Fibroblast of skin of abdomen (primary cell): Measurements from ENCODE around the gene RAD23A.
"Not testable (repeated sequence)": the region's sequence is repeated elsewhere in the genome, so short reads cannot be mapped to it uniquely, and the experiment has no call there.

ENCODE experiments used
- DNase-seq: peaks from one replicate; pipeline ENCODE4 v3.0.0-alpha.2; 2013

Gene RAD23A

GRCh38 chr19:12955575-12955974, 9.9 kb downstream of the RAD23A start:
- DNase-seq: not testable (repeated sequence)

GRCh38 chr19:12955996-12956395, 10.3 kb downstream of the RAD23A start:
- no peak for DNase-seq

- DNase-seq: peak; percentile 78
Measured at GRCh38 chr19:12956446-12957388, 11.1 kb downstream of the RAD23A start, which contains the start of gene GADD45GIP1. Gene GADD45GIP1, minus strand, starts transcription at chr19:12957223. Its CDS starts 11 bp downstream, at chr19:12957212.

GRCh38 chr19:12957389-12957952, 11.8 kb downstream of the RAD23A start:
- not testable (repeated sequence) for DNase-seq

- DNase-seq: no peak
Measured at GRCh38 chr19:12959481-12959880, 13.8 kb downstream of the RAD23A start.

GRCh38 chr19:12965017-12965811, 19.6 kb downstream of the RAD23A start:
- peak; percentile 70 for DNase-seq

- DNase-seq: no peak
Measured at GRCh38 chr19:12965812-12966135, 20.1 kb downstream of the RAD23A start.

- DNase-seq: no peak
Measured at GRCh38 chr19:12967907-12968306, 22.2 kb downstream of the RAD23A start.

- no peak for DNase-seq
Measured at GRCh38 chr19:12969292-12969988, 23.8 kb downstream of the RAD23A start, which contains the start of gene DAND5. Gene DAND5, plus strand, starts transcription at chr19:12969576. Its CDS starts 85 bp downstream, at chr19:12969661.

GRCh38 chr19:12970070-12970820, 24.6 kb downstream of the RAD23A start:
- DNase-seq: no peak

- DNase-seq: no peak
Measured at GRCh38 chr19:12973236-12973635, 27.6 kb downstream of the RAD23A start.

GRCh38 chr19:12974301-12975220, 28.9 kb downstream of the RAD23A start:
- DNase-seq: no peak

GRCh38 chr19:12975221-12975741, 29.6 kb downstream of the RAD23A start:
- no peak for DNase-seq

GRCh38 chr19:12976109-12976508, 30.4 kb downstream of the RAD23A start:
- DNase-seq: not testable (repeated sequence)

- no peak for DNase-seq
Measured at GRCh38 chr19:12979974-12980373, 34.3 kb downstream of the RAD23A start.

- DNase-seq: no peak
Measured at GRCh38 chr19:12982648-12983047, 37.0 kb downstream of the RAD23A start.

- DNase-seq: no peak
Measured at GRCh38 chr19:12983091-12983490, 37.4 kb downstream of the RAD23A start.

- peak; percentile 78 for DNase-seq
Measured at GRCh38 chr19:12983542-12984142, 38.0 kb downstream of the RAD23A start.

GRCh38 chr19:12984143-12984627, 38.5 kb downstream of the RAD23A start:
- peak; percentile 19 for DNase-seq

- no peak for DNase-seq
Measured at GRCh38 chr19:12984683-12985048, 39.0 kb downstream of the RAD23A start.
